ENCODE measurements around the gene PANK2. TPM values are rescaled to one million over a fixed set of nuclear protein-coding genes. Genes with fewer than 3 reads are reported as not detected.

PANK2 gene
- total RNA-seq, 1 donor from 2014 or later: 39.8 TPM

Small RNA genes lying within 50 kb of the gene (small RNA-seq; reads per million reads assigned to genes)
- 7.2 reads per million, percentile 92 among the genes with 10 or more reads in this experiment for gene MIR103A2 (ENCODE audit: low replicate concordance)

Other genes with a start within 250 kb of the PANK2 start
- gene GFRA4, start 226.0 kb upstream of the PANK2 start, total RNA-seq: not detected
- 53.2 TPM for gene ADAM33, start 207.4 kb upstream of the PANK2 start, total RNA-seq
- 3.5 TPM for gene SIGLEC1, start 176.8 kb upstream of the PANK2 start, total RNA-seq
- gene HSPA12B, start 156.7 kb upstream of the PANK2 start, total RNA-seq: 14.0 TPM
- gene ADISSP, start 121.6 kb upstream of the PANK2 start, total RNA-seq: 14.4 TPM
- gene SPEF1, start 107.9 kb upstream of the PANK2 start, total RNA-seq: not detected
- 30.9 TPM for gene CENPB, start 102.6 kb upstream of the PANK2 start, total RNA-seq
- 22.4 TPM for gene CDC25B, start 93.1 kb upstream of the PANK2 start, total RNA-seq
- gene AP5S1, start 68.8 kb upstream of the PANK2 start, total RNA-seq: 5.8 TPM
- 13.5 TPM for gene MAVS, start 42.6 kb upstream of the PANK2 start, total RNA-seq
- gene RNF24, start 126.2 kb downstream of the PANK2 start, total RNA-seq: 12.3 TPM

Data from skin of body (tissue), 2 donors.